Colonic mucosa (tissue), 4 donors: Measurements from ENCODE around the gene MAN1A1. TPM values are rescaled to one million over a fixed set of nuclear protein-coding genes. Genes with fewer than 3 reads are reported as not detected.

ENCODE experiments used
- DNase-seq: peaks from one replicate; pipeline ENCODE4 v3.0.0-alpha.2; 2020
- H3K27ac ChIP-seq: fragments of 200-600 bp; one replicate; pipeline ENCODE4 v1.8.0; 2021
- H3K27me3 ChIP-seq: fragments of 200-600 bp; one replicate; pipeline ENCODE4 v1.8.0; 2021
- H3K36me3 ChIP-seq: fragments of 200-600 bp; one replicate; pipeline ENCODE4 v1.8.0; 2021
- H3K4me1 ChIP-seq: fragments of 200-600 bp; one replicate; pipeline ENCODE4 v1.8.0; 2021; ENCODE audit warnings: mild to moderate bottlenecking
- H3K4me3 ChIP-seq: fragments of 200-600 bp; one replicate; pipeline ENCODE4 v1.8.0; 2021
- H3K9ac ChIP-seq, 2 donors: one replicate each; pipeline ENCODE4 v1.7.0; 2013; ENCODE audit warnings: control low read depth in 2 of 2, low read depth in 2 of 2, low read length in 2 of 2
- H3K9me3 ChIP-seq: fragments of 200-600 bp; one replicate; pipeline ENCODE4 v1.8.0; 2021
- intact Hi-C: fragments of 100-400 bp; cut with DNase I; formaldehyde crosslinking; loops from one replicate; pipeline ENCODE4 v1.14.1; 2022
- total RNA-seq, 2 donors: library from RNA; stranded (reverse); fragmentation: NEBNext Ultra II Directional in 1 of 2; extraction: Animal tissue kit (Norgen Biotek cat#: 25700) in 1 of 2; gene quantifications; one replicate each; pipeline ENCODE4 v1.2.1, GENCODE V29; 2021
- TF ChIP-seq, protein P1 (sequence below): fragments of 200-600 bp; IDR thresholded peaks from one replicate; pipeline ENCODE4 v1.8.0; 2022; ENCODE audit warnings: antibody characterized with exemption, mild to moderate bottlenecking
- donor health status: healthy.
- donor health status: DM: no; HTN: no; CAD: no.
- donor health status: DM: no; HTN: no; CAD: no.

The MAN1A1 gene
- total RNA-seq, 2 donors from 2014 or later: 43.5 to 77.1 TPM

- Histone ChIP-seq H3K9ac (no peak overlapping the region), H3K27me3 (no peaks in the 10 kb centered on the region), H3K4me3 (no peak overlapping the region), H3K36me3 (no peaks in the 10 kb centered on the region), H3K27ac (no peak overlapping the region), H3K4me1 (no peaks in the 10 kb centered on the region), H3K9me3 (no peaks in the 10 kb centered on the region)
- DNase-seq: no peak
- intact Hi-C loops: no loop called here
- TF ChIP-seq, protein P1, sequence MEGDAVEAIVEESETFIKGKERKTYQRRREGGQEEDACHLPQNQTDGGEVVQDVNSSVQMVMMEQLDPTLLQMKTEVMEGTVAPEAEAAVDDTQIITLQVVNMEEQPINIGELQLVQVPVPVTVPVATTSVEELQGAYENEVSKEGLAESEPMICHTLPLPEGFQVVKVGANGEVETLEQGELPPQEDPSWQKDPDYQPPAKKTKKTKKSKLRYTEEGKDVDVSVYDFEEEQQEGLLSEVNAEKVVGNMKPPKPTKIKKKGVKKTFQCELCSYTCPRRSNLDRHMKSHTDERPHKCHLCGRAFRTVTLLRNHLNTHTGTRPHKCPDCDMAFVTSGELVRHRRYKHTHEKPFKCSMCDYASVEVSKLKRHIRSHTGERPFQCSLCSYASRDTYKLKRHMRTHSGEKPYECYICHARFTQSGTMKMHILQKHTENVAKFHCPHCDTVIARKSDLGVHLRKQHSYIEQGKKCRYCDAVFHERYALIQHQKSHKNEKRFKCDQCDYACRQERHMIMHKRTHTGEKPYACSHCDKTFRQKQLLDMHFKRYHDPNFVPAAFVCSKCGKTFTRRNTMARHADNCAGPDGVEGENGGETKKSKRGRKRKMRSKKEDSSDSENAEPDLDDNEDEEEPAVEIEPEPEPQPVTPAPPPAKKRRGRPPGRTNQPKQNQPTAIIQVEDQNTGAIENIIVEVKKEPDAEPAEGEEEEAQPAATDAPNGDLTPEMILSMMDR: no peak
Measured at GRCh38 chr6:119218548-119218947, 131.0 kb downstream of the MAN1A1 start.

- no peak overlapping the region for H3K27ac ChIP-seq
- no peak for DNase-seq
Measured at GRCh38 chr6:119215885-119216590, 133.5 kb downstream of the MAN1A1 start.

GRCh38 chr6:119215309-119215708 is 134.3 kb downstream of the MAN1A1 start:
- intact Hi-C loops: no loop called here
- no peak for DNase-seq
- H3K27ac ChIP-seq: no peak overlapping the region
- no peaks in the 10 kb centered on the region for H3K27me3 ChIP-seq
- H3K4me3 ChIP-seq: no peak overlapping the region
- no peak overlapping the region for H3K9ac ChIP-seq
- H3K4me1 ChIP-seq: no peaks in the 10 kb centered on the region
- no peaks in the 10 kb centered on the region for H3K36me3 ChIP-seq
- TF ChIP-seq, protein P1: no peak
- no peaks in the 10 kb centered on the region for H3K9me3 ChIP-seq

More at GRCh38 chr6:119215885-119216590, 133.5 kb downstream of the MAN1A1 start:
- no peaks in the 10 kb centered on the region for H3K27me3 ChIP-seq
- intact Hi-C loops: no loop called here
- H3K9me3 ChIP-seq: no peaks in the 10 kb centered on the region
- H3K9ac ChIP-seq: no peak overlapping the region
- TF ChIP-seq, protein P1: no peak
- H3K4me3 ChIP-seq: no peak overlapping the region
- no peaks in the 10 kb centered on the region for H3K36me3 ChIP-seq
- H3K4me1 ChIP-seq: no peaks in the 10 kb centered on the region

GRCh38 chr6:119210596-119210995 is 139.0 kb downstream of the MAN1A1 start:
- Histone ChIP-seq H3K27ac (no peak overlapping the region), H3K36me3 (no peaks in the 10 kb centered on the region), H3K9ac (no peak overlapping the region), H3K27me3 (no peaks in the 10 kb centered on the region), H3K4me3 (no peak overlapping the region), H3K9me3 (no peaks in the 10 kb centered on the region), H3K4me1 (no peaks in the 10 kb centered on the region)
- intact Hi-C loops: no loop called here
- TF ChIP-seq, protein P1: no peak
- DNase-seq: no peak

GRCh38 chr6:119209452-119210205 is 139.9 kb downstream of the MAN1A1 start:
- no peaks in the 10 kb centered on the region for H3K27me3 ChIP-seq
- no peaks in the 10 kb centered on the region for H3K9me3 ChIP-seq
- no peak for DNase-seq
- H3K9ac ChIP-seq: no peak overlapping the region
- H3K4me1 ChIP-seq: no peaks in the 10 kb centered on the region
- intact Hi-C loops: no loop called here
- H3K4me3 ChIP-seq: no peak overlapping the region
- no peak overlapping the region for H3K27ac ChIP-seq
- TF ChIP-seq, protein P1: no peak
- no peaks in the 10 kb centered on the region for H3K36me3 ChIP-seq
